T1000 (cell line): ENCODE data around the gene POLR1E.
"Not testable (repeated sequence)": the region's sequence is repeated elsewhere in the genome, so short reads cannot be mapped to it uniquely, and the experiment has no call there.

Source experiments
- DNase-seq: peaks from one replicate; lab custom pipeline; 2025; ENCODE audit warnings: mixed read lengths; lab: John Stamatoyannopoulos, UW

The POLR1E gene

GRCh38 chr9:37464426-37465248 is 21.1 kb upstream of the POLR1E start:
- DNase-seq = no peak

DNA sequence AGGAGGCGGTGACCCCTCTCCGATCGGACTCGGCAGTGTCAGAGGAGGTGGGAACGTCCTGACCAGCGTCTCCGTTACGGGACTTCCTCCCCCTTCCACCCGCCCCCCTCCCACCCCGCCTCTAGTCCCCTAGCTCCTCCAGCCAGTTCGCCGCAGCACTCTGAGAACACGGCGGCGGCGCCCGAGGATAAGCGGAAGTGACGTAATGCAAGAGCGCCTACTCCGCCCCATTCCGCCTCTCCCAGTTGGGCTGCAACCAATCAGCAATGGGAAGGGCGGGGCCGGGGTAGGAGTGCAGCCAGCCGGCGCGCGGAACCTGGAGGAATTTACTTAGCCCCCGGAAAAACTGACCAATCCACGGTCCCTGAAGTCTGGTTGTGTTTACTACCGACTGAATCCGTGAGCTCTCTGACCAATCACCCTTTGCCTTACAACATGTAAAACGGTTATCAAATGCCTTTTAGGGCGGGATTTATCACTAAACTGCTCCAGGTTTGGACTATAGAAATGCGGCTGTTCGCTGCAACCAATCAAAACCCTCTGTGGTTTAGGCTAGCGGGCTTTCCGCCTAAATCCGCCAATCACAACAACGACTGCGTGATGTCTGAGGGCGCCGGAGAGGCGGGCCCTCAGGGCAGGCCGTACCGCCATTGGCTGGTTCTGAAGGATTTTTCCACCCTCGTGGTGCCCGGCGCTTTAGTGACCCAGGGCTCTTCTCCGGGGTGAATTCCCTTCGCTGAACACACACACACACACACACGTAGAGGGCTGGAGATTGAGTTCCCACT is 20.3 kb upstream of the POLR1E start, which contains the start of gene ZBTB5:
Gene ZBTB5 (minus strand): TSS at position 202 of the 788 bp plus-strand sequence. CDS start 22,899 bp downstream, outside the sequence.
- DNase-seq = peak; percentile 94

DNA sequence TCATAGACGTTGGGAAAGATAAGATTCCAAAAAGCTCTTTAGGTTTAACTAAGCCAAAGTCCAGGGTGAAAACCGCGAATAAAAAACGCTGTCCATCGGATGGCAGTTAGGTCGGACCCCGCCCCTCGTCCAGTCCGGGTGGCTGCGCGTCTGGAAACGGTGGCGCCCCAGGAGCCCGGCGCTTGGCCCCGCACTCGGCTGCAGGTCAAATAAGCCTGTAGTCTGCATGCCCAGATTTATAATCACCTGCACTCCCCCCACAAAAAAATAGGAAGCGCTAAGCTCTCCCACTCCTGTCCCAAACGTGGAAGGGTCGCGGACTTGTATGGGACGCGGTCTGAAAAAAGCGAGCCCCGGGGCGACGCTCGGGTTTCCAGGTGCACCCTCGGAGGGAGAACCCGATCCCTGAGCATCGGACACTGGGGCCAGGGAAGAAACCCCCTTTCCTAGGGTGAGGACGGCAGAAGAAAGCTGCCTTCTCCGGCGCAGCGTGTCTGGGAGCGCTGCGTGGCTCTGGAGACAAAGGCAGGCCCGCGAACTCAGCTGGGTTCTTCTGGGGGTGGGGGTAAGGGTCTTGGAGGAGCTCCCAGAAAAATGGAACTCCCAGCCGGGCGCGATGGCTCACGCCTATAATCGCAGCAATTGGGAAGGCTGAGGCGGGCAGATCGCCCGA is 19.6 kb upstream of the POLR1E start:
- DNase-seq = no peak

DNA sequence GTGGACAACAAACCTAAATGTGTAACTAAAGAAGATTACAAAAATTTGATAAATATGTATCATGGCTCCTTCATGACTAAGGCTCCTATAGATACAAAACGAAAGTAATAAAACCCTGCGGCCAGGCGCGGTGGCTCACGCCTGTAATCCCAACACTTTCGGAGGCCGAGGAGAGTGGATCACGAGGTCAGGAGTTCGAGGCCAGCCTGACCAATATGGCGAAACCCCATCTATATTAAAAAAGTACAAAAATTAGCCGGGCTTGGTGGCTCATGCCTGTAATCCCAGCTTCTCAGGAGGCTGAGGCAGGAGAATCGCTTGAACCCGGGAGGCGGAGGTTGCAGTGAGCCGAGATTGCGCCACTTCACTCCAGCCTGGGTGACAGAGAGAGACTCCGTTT is 18.2 kb upstream of the POLR1E start:
- not testable (repeated sequence) for DNase-seq

GRCh38 chr9:37468620-37469019 is 17.1 kb upstream of the POLR1E start:
- no peak for DNase-seq

DNA sequence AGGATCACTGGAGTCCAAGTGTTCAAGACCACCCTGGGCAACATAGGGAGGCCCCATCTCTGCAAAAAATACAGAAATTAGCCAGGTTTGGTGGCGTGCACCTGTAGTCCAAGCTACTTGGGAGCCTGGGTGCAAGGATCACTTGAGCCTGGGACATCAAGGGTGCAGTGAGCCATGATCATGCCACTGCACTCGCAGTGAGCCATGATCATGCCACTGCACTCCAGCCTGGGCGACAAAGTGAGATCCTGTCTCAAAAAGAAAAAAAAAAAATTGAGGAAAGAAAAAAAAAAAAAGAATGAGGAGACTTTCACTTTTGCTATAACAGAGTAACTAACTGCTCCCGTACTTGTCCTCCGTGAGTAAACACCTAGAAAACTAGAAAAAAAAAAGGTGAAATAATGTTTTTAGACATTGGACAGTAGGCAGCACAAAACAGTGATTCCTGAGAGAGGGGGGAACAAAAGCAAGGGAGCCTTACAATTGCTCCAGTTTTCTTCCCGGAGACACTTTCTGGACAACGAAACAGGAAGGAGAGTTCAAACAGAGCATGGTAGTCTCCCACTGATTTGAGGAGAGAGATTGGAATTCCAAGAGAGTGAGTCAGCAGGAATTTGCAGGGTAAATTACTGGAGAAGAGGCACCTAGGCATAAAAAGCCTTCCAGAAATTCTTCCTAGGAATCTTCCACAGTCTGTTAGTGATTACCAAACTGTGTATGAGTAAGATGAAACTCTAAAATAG is 13.6 kb upstream of the POLR1E start:
- peak; percentile 38 for DNase-seq

DNA sequence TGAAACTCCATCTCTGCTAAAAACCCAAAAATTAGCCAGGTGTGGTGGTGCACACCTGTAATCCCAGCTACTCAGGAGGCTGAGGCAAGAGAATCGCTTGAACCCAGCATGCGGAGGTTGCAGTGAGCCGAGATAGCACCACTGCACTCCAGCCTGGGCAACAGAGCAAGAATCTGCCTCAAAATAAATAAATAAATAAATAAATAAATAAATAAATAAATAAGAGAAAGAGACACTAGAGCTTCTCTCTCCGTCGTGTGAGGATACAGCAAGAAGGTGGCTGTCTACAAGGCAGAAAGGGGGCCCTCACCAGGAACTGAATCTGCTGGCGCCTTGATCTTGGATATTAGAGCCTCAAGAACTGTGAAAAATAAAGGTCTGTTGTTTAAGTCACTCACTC is 11.8 kb upstream of the POLR1E start:
- DNase-seq = not testable (repeated sequence)

DNA sequence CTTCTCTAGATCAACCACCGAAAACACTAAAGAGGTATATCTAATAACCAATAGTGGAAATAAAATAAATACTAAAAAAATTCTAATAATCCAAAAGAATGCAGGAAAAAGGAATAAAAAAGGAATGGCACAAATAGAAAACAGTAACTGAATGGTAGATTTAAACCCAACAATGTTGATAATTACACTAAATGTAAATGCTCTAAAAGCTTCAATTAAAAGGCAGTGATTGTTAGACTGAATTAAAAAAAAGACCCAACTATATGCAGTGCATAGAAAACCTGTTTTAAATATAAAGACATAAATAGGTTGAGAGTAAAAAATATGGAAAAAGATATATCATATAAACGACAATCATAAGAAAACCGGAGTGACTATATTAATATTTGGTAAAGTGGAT is 11.3 kb upstream of the POLR1E start:
- DNase-seq = no peak

DNA sequence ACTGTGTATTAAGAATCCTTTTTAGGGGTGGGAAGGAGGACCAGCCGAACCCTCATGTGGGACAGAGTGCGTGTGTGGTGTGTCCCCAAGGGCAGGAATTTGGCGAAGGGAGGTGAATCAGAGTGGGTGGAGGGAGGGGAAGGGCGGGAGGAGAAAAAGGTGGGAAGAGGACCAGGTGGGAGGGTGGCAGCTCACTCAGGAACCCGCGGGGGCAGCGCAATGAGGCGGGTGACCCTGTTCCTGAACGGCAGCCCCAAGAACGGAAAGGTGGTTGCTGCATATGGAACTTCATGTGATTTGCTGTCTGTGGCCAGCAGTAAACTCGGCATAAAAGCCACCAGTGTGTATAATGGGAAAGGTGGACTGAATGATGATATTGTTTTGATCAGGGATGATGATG is 8.8 kb upstream of the POLR1E start:
- no peak for DNase-seq

DNA sequence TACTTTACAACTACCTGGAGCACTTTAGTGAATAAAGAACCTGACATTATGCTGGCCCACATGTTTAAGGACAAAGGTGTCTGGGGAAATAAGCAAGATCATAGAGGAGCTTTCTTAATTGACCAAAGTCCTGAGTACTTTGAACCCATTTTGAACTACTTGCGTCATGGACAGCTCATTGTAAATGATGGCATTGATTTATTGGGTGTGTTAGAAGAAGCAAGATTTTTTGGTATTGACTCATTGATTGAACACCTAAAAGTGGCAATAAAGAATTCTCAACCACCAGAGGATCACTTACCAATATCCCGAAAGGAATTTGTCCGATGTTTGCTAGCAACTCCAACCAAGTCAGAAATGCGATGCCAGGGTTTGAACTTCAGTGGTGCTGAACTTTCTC is 8.3 kb upstream of the POLR1E start:
- not testable (repeated sequence) for DNase-seq

- not testable (repeated sequence) for DNase-seq
Measured at GRCh38 chr9:37477987-37478619, 7.6 kb upstream of the POLR1E start.

DNA sequence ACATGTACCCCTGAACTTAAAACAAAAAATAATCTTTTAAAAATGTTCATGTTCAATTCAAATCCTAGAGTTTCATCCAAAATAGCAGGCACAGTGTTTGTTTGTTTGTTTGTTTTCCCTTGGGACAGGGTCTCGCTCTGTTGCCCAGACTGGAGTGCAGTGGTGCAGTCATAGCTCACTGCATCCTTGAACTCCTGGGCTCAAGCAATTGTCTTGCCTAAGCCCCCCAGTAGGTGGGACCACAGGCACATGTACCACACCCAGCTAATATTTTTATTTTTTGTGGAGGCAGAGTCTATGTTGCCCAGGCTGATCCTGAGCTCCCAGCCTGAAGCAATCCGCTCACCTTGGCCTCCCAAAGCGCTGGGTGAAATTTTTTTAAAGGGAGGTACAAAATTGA is 5.0 kb upstream of the POLR1E start:
- no peak for DNase-seq

DNA sequence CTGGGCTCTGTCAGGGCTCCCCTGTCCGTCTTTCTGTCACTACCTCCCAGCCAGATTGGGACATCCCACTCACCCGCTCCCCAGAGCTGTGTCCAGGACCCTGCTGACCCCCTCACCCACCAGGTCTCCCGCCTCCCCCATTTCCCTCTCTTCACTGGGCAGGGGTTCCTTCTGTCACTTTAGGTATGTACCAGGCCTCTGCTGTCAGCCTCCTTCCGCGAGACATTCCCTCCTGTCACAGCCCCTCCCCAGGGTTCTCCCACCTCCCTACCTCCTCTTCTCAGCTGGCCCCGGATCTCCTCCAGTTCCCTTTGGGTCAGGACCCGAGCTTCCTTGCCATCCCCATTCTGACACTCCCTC is 488 bp downstream of the POLR1E start:
- DNase-seq = no peak

GRCh38 chr9:37486616-37487548 is 1.1 kb downstream of the POLR1E start:
- DNase-seq = no peak

- no peak for DNase-seq
Measured at GRCh38 chr9:37491939-37492338, 6.2 kb downstream of the POLR1E start.

DNA sequence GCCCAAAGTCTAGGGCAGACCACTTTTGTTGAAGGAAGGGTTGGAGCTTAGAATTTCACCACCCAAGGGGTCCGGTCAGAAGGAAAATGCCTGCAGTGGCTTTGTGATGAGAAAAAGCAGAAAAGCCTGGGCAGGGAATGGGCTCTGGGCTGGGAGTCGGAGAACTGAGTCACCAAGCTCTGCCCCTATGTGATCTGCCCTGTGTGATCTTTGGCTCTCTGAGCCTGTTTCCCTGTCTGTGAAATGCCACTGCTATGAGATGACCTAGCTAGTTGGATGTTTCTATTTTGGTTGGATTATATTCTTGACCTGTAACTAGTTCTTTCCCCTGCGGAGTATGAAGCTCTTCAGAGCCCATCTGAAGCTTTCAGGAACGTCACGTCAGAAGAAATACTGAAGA is 9.8 kb downstream of the POLR1E start:
- no peak for DNase-seq

GRCh38 chr9:37496020-37496419 is 10.3 kb downstream of the POLR1E start:
- no peak for DNase-seq

DNA sequence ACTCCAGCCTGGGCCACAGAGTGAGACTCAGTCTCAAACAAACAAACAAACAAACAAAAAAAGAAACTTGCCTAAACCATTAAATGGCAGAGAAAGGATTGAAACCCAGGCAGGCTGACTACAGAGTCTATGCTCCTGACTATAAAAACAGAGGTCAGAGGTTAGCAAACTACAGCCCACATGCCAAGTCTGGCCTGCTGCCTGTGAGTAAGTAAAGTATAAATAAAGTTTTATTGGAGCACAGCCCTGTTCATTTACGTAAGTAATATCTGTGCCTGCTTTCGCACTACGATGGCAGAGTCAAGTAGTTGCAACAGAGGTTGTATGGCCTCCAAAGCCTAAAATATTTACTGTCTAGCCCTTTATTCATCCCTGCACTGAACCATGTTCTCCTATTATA is 11.6 kb downstream of the POLR1E start:
- DNase-seq = no peak

DNA sequence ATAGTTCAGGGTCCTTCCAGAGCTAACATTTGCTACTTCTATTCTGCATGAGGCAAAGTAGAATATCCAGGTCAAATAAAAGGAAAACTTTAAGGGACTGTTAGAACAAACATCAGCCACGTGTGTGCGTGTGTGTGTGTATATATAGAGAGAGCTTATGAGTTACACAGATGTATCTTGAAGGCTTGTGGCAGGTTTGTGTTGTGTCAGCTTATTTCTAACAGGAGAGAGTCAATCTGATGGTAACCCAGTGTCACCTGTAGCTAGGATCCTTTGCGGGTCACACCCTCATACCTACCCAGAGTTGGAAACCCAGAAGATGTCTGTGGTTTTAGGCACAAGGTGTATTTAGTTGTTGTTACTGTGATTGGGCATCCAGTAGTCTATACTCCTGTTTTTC is 12.7 kb downstream of the POLR1E start:
- DNase-seq = no peak

GRCh38 chr9:37499297-37499696 is 13.5 kb downstream of the POLR1E start:
- no peak for DNase-seq
